Activated naive CD8-positive, alpha-beta T cell treated with anti-CD3 and anti-CD28 coated beads for 36 hours (primary cell): ENCODE results near the gene CYP27B1. TPM values are rescaled to one million over a fixed set of nuclear protein-coding genes. Genes with fewer than 3 reads are reported as not detected.
"Not testable (repeated sequence)": the region's sequence is repeated elsewhere in the genome, so short reads cannot be mapped to it uniquely, and the experiment has no call there.

Experiments used
- DNase-seq: peaks from one replicate; pipeline ENCODE4 v3.0.0; 2021
- H3K27ac Mint-ChIP-seq: one replicate; pipeline ENCODE4 v1.8.0; 2022; ENCODE audit warnings: mild to moderate bottlenecking, moderate library complexity, mixed read lengths
- H3K27me3 Mint-ChIP-seq: one replicate; pipeline ENCODE4 v1.8.0; 2022; ENCODE audit warnings: mild to moderate bottlenecking, mixed read lengths
- H3K36me3 Mint-ChIP-seq: one replicate; pipeline ENCODE4 v1.8.0; 2021; ENCODE audit warnings: mild to moderate bottlenecking, mixed read lengths
- H3K4me1 Mint-ChIP-seq: one replicate; pipeline ENCODE4 v1.8.0; 2021; ENCODE audit warnings: mixed read lengths
- H3K4me3 Mint-ChIP-seq: one replicate; pipeline ENCODE4 v1.8.0; 2022; ENCODE audit warnings: mild to moderate bottlenecking, moderate library complexity, mixed read lengths
- H3K9me3 Mint-ChIP-seq: one replicate; pipeline ENCODE4 v1.8.0; 2022; ENCODE audit warnings: mixed read lengths
- total RNA-seq, 2 experiments: library from RNA; stranded (reverse); gene quantifications; one replicate each; pipeline ENCODE4 v1.2.3, GENCODE V29; 2021

The CYP27B1 gene
- total RNA-seq, 2 experiments from 2014 or later = 9.6 to 12.0 TPM

GRCh38 chr12:57720606-57721595 is 46.0 kb downstream of the CYP27B1 start:
- H3K9me3 Mint-ChIP-seq = no peaks in the 10 kb centered on the region
- DNase-seq = no peak
- peaks cover 25% of the 10 kb centered on the region for H3K36me3 Mint-ChIP-seq
- no peak overlapping the region for H3K4me3 Mint-ChIP-seq
- H3K27ac Mint-ChIP-seq = no peak overlapping the region
- H3K4me1 Mint-ChIP-seq = peaks cover 2% of the 10 kb centered on the region
- no peaks in the 10 kb centered on the region for H3K27me3 Mint-ChIP-seq

- Mint-ChIP-seq H3K27ac (peak overlapping the region; percentile 20), H3K9me3 (no peaks in the 10 kb centered on the region), H3K4me1 (peaks cover 2% of the 10 kb centered on the region), H3K36me3 (peaks cover 25% of the 10 kb centered on the region), H3K4me3 (no peak overlapping the region), H3K27me3 (no peaks in the 10 kb centered on the region)
- DNase-seq = no peak
Observed at GRCh38 chr12:57719777-57720605, 46.9 kb downstream of the CYP27B1 start.

- Mint-ChIP-seq H3K9me3 (no peaks in the 10 kb centered on the region), H3K27me3 (no peaks in the 10 kb centered on the region), H3K27ac (no peak overlapping the region), H3K4me1 (peaks cover 2% of the 10 kb centered on the region), H3K36me3 (peaks cover 25% of the 10 kb centered on the region), H3K4me3 (no peak overlapping the region)
- DNase-seq = no peak
Observed at GRCh38 chr12:57718641-57719528, 48.0 kb downstream of the CYP27B1 start.

- H3K36me3 Mint-ChIP-seq = peaks cover 25% of the 10 kb centered on the region
- no peak overlapping the region for H3K4me3 Mint-ChIP-seq
- H3K9me3 Mint-ChIP-seq = no peaks in the 10 kb centered on the region
- no peak for DNase-seq
- H3K27me3 Mint-ChIP-seq = no peaks in the 10 kb centered on the region
- H3K4me1 Mint-ChIP-seq = peaks cover 2% of the 10 kb centered on the region
- H3K27ac Mint-ChIP-seq = no peak overlapping the region
Observed at GRCh38 chr12:57717846-57718640, 48.8 kb downstream of the CYP27B1 start.

GRCh38 chr12:57717131-57717530 is 49.7 kb downstream of the CYP27B1 start:
- Mint-ChIP-seq H3K27me3 (no peaks in the 10 kb centered on the region), H3K9me3 (no peaks in the 10 kb centered on the region), H3K27ac (no peak overlapping the region), H3K4me3 (no peak overlapping the region), H3K4me1 (peaks cover 2% of the 10 kb centered on the region), H3K36me3 (peaks cover 26% of the 10 kb centered on the region)
- DNase-seq = no peak

- DNase-seq = no peak
- H3K36me3 Mint-ChIP-seq = peaks cover 28% of the 10 kb centered on the region
- no peaks in the 10 kb centered on the region for H3K27me3 Mint-ChIP-seq
Observed at GRCh38 chr12:57716305-57716704, 50.6 kb downstream of the CYP27B1 start.

GRCh38 chr12:57715786-57716185 is 51.1 kb downstream of the CYP27B1 start:
- Mint-ChIP-seq H3K4me3 (no peak overlapping the region), H3K4me1 (no peaks in the 10 kb centered on the region), H3K27ac (no peak overlapping the region), H3K9me3 (no peaks in the 10 kb centered on the region), H3K36me3 (peaks cover 25% of the 10 kb centered on the region), H3K27me3 (no peaks in the 10 kb centered on the region)
- no peak for DNase-seq

More at GRCh38 chr12:57716305-57716704, 50.6 kb downstream of the CYP27B1 start:
- Mint-ChIP-seq H3K27ac (no peak overlapping the region), H3K4me1 (no peaks in the 10 kb centered on the region), H3K4me3 (no peak overlapping the region), H3K9me3 (no peaks in the 10 kb centered on the region)

GRCh38 chr12:57715036-57715748 is 51.7 kb downstream of the CYP27B1 start:
- H3K4me1 Mint-ChIP-seq, H3K27me3 Mint-ChIP-seq, H3K27ac Mint-ChIP-seq, H3K9me3 Mint-ChIP-seq, H3K4me3 Mint-ChIP-seq, DNase-seq: not testable (repeated sequence)
- H3K36me3 Mint-ChIP-seq = peaks cover 24% of the 10 kb centered on the region

- Mint-ChIP-seq H3K4me3 (no peak overlapping the region), H3K36me3 (peaks cover 15% of the 10 kb centered on the region), H3K4me1 (peaks cover 3% of the 10 kb centered on the region), H3K27me3 (no peaks in the 10 kb centered on the region), H3K27ac (no peak overlapping the region), H3K9me3 (no peaks in the 10 kb centered on the region)
- no peak for DNase-seq
Observed at GRCh38 chr12:57713209-57713608, 53.7 kb downstream of the CYP27B1 start.

- Mint-ChIP-seq H3K27ac (no peak overlapping the region), H3K9me3 (no peaks in the 10 kb centered on the region), H3K36me3 (peaks cover 12% of the 10 kb centered on the region), H3K27me3 (no peaks in the 10 kb centered on the region), H3K4me1 (peaks cover 3% of the 10 kb centered on the region), H3K4me3 (no peak overlapping the region)
- DNase-seq = no peak
Observed at GRCh38 chr12:57712701-57713100, 54.2 kb downstream of the CYP27B1 start.

Other genes with a start within 250 kb of the CYP27B1 start
- gene DDIT3, start 246.6 kb downstream of the CYP27B1 start, total RNA-seq = 10 to 100 TPM; 30.7 to 33.4 TPM
- gene MBD6, start 244.3 kb downstream of the CYP27B1 start, total RNA-seq = 10 to 100 TPM; 38.5 to 44.8 TPM
- gene DCTN2, start 219.9 kb downstream of the CYP27B1 start, total RNA-seq = 10 to 100 TPM; 73.6 to 81.3 TPM
- gene KIF5A, start 217.0 kb downstream of the CYP27B1 start, total RNA-seq = 1 to 10 TPM; 1.5 to 1.7 TPM
- 10 to 100 TPM; 17.1 to 18.5 TPM for gene PIP4K2C, start 175.9 kb downstream of the CYP27B1 start, total RNA-seq
- gene DTX3, start 162.3 kb downstream of the CYP27B1 start, total RNA-seq = 10 to 100 TPM; 18.9 to 20.2 TPM
- gene ARHGEF25, start 155.6 kb downstream of the CYP27B1 start, total RNA-seq = 1 to 10 TPM; 1.9 to 2.2 TPM
- 1 to 10 TPM; 1.5 TPM for gene B4GALNT1, start 133.9 kb downstream of the CYP27B1 start, total RNA-seq
- 10 to 100 TPM; 53.7 to 59.8 TPM for gene OS9, start 72.9 kb downstream of the CYP27B1 start, total RNA-seq
- gene AGAP2, start 28.3 kb downstream of the CYP27B1 start, total RNA-seq = 10 to 100 TPM; 22.6 to 23.8 TPM
- 1 to 10 TPM; 5.7 TPM for gene TSPAN31, start 22.0 kb downstream of the CYP27B1 start, total RNA-seq
- gene CDK4, start 14.8 kb downstream of the CYP27B1 start, total RNA-seq = 100 to 1,000 TPM; 275 to 304 TPM
- gene MARCHF9, start 12.0 kb downstream of the CYP27B1 start, total RNA-seq = 10 to 100 TPM; 18.2 to 19.2 TPM
- gene METTL1, start 5.0 kb upstream of the CYP27B1 start, total RNA-seq = 10 to 100 TPM; 59.6 to 60.1 TPM
- 1 to 10 TPM; 3.7 to 3.9 TPM for gene EEF1AKMT3, start 5.5 kb upstream of the CYP27B1 start, total RNA-seq
- 10 to 100 TPM; 67.7 to 74.7 TPM for gene TSFM, start 15.7 kb upstream of the CYP27B1 start, total RNA-seq
- 1 to 10 TPM; 1.2 to 1.8 TPM for gene AVIL, start 51.7 kb upstream of the CYP27B1 start, total RNA-seq
- gene CTDSP2, start 79.7 kb upstream of the CYP27B1 start, total RNA-seq = 10 to 100 TPM; 91.4 to 94.3 TPM
- gene ATP23, start 174.5 kb upstream of the CYP27B1 start, total RNA-seq = 10 to 100 TPM; 13.2 to 13.8 TPM